NB4 (cell line): ENCODE results near the gene CDK8.
"Not testable (repeated sequence)": the region's sequence is repeated elsewhere in the genome, so short reads cannot be mapped to it uniquely, and the experiment has no call there.

Experiments used
- POLR2A ChIP-seq: IDR thresholded peaks from 2 replicates; pipeline ENCODE4 v1.6.1; 2011; ENCODE audit warnings: mild to moderate bottlenecking; ENCODE audit not compliant: insufficient read length; ENCODE audit errors: extremely low read depth
- TF ChIP-seq, protein P1 (sequence below): IDR thresholded peaks from one replicate; pipeline ENCODE4 v1.5.1; 2012; ENCODE audit warnings: low read depth, low read length

DNA sequence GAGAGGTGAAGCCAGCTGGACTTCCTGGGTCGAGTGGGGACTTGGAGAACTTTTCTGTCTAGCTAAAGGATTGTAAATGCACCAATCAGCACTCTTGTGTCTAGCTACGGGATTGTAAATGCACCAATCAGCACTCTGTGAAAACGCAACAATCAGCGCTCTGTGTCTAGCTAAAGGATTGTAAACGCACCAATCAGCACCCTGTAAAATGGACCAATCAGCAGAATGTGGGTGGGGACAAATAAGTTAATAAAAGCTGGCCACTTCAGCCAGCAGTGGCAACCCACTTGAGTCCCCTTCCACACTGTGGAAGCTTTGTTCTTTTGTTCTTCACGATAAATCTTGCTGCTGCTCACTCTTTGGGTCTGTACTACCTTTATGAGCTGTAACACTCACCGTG lies 58.1 kb downstream of the CDK8 start:
- TF ChIP-seq POLR2A = not testable (repeated sequence)
- TF ChIP-seq, protein P1, sequence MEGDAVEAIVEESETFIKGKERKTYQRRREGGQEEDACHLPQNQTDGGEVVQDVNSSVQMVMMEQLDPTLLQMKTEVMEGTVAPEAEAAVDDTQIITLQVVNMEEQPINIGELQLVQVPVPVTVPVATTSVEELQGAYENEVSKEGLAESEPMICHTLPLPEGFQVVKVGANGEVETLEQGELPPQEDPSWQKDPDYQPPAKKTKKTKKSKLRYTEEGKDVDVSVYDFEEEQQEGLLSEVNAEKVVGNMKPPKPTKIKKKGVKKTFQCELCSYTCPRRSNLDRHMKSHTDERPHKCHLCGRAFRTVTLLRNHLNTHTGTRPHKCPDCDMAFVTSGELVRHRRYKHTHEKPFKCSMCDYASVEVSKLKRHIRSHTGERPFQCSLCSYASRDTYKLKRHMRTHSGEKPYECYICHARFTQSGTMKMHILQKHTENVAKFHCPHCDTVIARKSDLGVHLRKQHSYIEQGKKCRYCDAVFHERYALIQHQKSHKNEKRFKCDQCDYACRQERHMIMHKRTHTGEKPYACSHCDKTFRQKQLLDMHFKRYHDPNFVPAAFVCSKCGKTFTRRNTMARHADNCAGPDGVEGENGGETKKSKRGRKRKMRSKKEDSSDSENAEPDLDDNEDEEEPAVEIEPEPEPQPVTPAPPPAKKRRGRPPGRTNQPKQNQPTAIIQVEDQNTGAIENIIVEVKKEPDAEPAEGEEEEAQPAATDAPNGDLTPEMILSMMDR = not testable (repeated sequence)
